Vagina (tissue), 2 donors: ENCODE measurements around the gene ADCY4. TPM values are rescaled to one million over a fixed set of nuclear protein-coding genes. Genes with fewer than 3 reads are reported as not detected.

ENCODE experiments used
- DNase-seq, 2 donors: peaks; one replicate each; pipeline ENCODE4 v3.0.0-alpha.2; 2017; ENCODE audit errors: extremely low spot score in 2 of 2
- H3K27ac ChIP-seq: fragments of 200-600 bp; sonication (generic); one replicate; pipeline ENCODE4 v1.5.1; 2019
- H3K27me3 ChIP-seq: fragments of 200-600 bp; sonication (generic); one replicate; pipeline ENCODE4 v1.5.1; 2019
- H3K36me3 ChIP-seq, 2 donors: fragments of 200-600 bp; sonication (generic); one replicate each; pipeline ENCODE4 v1.5.1; 2017 to 2019
- H3K4me1 ChIP-seq: fragments of 200-600 bp; sonication (generic); one replicate; pipeline ENCODE4 v1.5.1; 2019
- H3K4me3 ChIP-seq, 2 donors: fragments of 200-600 bp; sonication (generic); 1 replicate in 1 of 2; 2 replicates in 1 of 2; pipeline ENCODE4 v1.5.1; 2016 to 2019
- H3K9me3 ChIP-seq: fragments of 200-600 bp; sonication (generic); one replicate; pipeline ENCODE4 v1.5.1; 2019
- POLR2A ChIP-seq, 2 donors: fragments of 450-650 bp; IDR thresholded peaks; one replicate each; pipeline ENCODE4 v1.6.1; 2017; ENCODE audit warnings: antibody characterized with exemption in 2 of 2, mild to moderate bottlenecking in 2 of 2, moderate library complexity in 2 of 2
- POLR2AphosphoS5 ChIP-seq, 2 donors: sonication (generic); formaldehyde crosslinking; IDR thresholded peaks; one replicate each; pipeline ENCODE4 v1.9.0; 2017; ENCODE audit warnings: antibody characterized with exemption in 2 of 2, mild to moderate bottlenecking in 2 of 2, low read depth in 1 of 2; ENCODE audit not compliant: insufficient read depth in 1 of 2
- intact Hi-C: fragments of 100-400 bp; cut with DNase I; formaldehyde crosslinking; loops from one replicate; pipeline ENCODE4 v1.15.1; 2023
- total RNA-seq: library from RNA; depleted of rRNA; stranded (reverse); fragments of >200 nt; gene quantifications from one replicate; pipeline ENCODE4 v1.2.3, GENCODE V29; 2016
- TF ChIP-seq, protein P1 (sequence below), 3 experiments: fragments of 450-650 bp in 2 of 3; fragments of 200-600 bp in 1 of 3; sonication (generic) in 1 of 3; IDR thresholded peaks; one replicate each; pipeline ENCODE4 v1.5.1; 2017 to 2019; ENCODE audit warnings: antibody characterized with exemption in 3 of 3, mild to moderate bottlenecking in 2 of 3, moderate library complexity in 2 of 3

ADCY4 gene
- total RNA-seq, 1 donor from 2014 or later: 32.7 TPM

DNA sequence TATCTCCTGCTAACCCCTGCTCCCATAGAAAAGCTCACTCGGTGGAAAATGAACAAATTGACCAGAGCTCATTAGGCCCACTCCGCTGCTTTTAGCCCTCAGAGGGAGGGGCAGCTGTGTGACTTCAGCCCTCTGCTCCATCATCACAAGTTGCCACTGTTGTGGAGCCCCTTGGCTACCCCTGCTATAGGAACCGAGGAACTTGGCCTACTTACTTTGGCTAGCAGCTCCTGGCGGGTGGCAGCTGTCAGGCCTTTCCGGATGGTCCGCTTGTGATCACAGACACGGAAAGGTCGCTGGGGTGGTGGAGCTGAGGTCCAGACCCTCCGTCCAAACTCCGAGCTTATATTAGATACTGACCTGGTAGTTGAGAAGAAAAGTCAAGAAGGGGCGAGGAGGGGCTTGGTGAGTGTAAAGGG, 27.7 kb downstream of the ADCY4 start:
- H3K27ac ChIP-seq: no peak overlapping the region
- no peaks in the 10 kb centered on the region for H3K9me3 ChIP-seq
- H3K27me3 ChIP-seq: no peaks in the 10 kb centered on the region
- DNase-seq: no peak
- peaks cover 0 to 51% of the 10 kb centered on the region in 2 donors for H3K36me3 ChIP-seq
- peaks cover 44% of the 10 kb centered on the region for H3K4me1 ChIP-seq
- intact Hi-C loops: no loop called here
- TF ChIP-seq, protein P1, sequence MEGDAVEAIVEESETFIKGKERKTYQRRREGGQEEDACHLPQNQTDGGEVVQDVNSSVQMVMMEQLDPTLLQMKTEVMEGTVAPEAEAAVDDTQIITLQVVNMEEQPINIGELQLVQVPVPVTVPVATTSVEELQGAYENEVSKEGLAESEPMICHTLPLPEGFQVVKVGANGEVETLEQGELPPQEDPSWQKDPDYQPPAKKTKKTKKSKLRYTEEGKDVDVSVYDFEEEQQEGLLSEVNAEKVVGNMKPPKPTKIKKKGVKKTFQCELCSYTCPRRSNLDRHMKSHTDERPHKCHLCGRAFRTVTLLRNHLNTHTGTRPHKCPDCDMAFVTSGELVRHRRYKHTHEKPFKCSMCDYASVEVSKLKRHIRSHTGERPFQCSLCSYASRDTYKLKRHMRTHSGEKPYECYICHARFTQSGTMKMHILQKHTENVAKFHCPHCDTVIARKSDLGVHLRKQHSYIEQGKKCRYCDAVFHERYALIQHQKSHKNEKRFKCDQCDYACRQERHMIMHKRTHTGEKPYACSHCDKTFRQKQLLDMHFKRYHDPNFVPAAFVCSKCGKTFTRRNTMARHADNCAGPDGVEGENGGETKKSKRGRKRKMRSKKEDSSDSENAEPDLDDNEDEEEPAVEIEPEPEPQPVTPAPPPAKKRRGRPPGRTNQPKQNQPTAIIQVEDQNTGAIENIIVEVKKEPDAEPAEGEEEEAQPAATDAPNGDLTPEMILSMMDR (IDR thresholded peaks at IDR 0.05): no peak
- TF ChIP-seq POLR2AphosphoS5 (IDR thresholded peaks at IDR 0.05; ENCODE audit: insufficient read depth in 1 of 2, low read depth in 1 of 2) (no peak), POLR2A (IDR thresholded peaks at IDR 0.05) (no peak)
- H3K4me3 ChIP-seq: no peak overlapping the region

DNA sequence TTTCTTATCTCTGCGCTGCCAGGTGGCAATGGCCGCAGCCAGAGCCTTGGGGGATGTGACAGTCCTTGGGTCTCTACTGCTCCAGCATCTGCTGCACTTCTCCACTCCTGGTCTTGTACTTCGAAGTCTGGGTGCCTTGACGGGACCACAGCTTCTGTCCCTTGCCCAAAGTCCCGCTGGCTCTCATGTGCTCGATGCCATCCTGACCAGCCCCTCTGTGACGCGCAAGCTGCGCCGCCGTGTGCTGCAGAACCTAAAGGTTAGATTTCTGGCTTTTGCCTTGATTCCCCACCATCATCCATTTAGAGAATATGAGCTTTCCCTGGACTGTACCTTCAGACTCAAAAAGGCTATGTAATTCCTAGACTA, 30.9 kb downstream of the ADCY4 start:
- intact Hi-C loops: no loop called here
- Histone ChIP-seq H3K36me3 (peaks cover 0 to 62% of the 10 kb centered on the region in 2 donors), H3K4me1 (peaks cover 36% of the 10 kb centered on the region), H3K9me3 (no peaks in the 10 kb centered on the region), H3K27me3 (no peaks in the 10 kb centered on the region), H3K27ac (no peak overlapping the region), H3K4me3 (no peak overlapping the region)
- DNase-seq: no peak
- TF ChIP-seq POLR2AphosphoS5 (IDR thresholded peaks at IDR 0.05; ENCODE audit: insufficient read depth in 1 of 2, low read depth in 1 of 2): no peak
- no peak for TF ChIP-seq POLR2A (IDR thresholded peaks at IDR 0.05)

DNA sequence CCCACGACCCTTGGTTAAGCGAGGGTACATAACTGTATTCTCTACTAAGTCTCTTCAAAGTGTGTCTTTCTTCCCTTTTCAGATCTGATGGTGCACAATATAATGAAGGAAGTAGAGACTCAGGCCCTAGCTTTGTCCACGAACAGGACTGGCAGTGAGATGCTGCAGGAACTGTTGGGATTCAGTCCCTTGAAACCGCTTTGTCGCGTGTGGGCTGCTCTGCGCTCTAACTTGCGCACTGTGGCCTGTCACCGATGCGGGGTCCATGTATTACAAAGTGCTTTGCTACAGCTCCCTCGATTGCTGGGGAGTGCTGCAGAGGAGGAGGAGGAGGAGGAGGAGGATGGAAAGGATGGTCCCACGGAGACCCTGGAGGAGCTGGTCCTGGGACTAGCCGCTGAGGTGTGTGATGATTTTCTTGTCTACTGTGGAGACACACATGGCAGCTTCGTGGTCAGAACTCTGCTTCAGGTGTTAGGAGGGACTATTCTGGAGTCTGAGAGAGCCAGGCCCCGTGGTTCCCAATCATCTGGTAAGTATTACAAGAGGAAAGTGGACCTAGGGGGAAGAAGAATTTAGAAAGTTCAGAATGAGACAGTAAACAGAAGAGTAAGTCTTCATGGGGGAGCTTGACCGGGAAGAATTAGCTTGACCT, 34.4 kb downstream of the ADCY4 start:
- peaks cover 0 to 50% of the 10 kb centered on the region in 2 donors for H3K36me3 ChIP-seq
- peaks cover 47% of the 10 kb centered on the region for H3K4me1 ChIP-seq

DNA sequence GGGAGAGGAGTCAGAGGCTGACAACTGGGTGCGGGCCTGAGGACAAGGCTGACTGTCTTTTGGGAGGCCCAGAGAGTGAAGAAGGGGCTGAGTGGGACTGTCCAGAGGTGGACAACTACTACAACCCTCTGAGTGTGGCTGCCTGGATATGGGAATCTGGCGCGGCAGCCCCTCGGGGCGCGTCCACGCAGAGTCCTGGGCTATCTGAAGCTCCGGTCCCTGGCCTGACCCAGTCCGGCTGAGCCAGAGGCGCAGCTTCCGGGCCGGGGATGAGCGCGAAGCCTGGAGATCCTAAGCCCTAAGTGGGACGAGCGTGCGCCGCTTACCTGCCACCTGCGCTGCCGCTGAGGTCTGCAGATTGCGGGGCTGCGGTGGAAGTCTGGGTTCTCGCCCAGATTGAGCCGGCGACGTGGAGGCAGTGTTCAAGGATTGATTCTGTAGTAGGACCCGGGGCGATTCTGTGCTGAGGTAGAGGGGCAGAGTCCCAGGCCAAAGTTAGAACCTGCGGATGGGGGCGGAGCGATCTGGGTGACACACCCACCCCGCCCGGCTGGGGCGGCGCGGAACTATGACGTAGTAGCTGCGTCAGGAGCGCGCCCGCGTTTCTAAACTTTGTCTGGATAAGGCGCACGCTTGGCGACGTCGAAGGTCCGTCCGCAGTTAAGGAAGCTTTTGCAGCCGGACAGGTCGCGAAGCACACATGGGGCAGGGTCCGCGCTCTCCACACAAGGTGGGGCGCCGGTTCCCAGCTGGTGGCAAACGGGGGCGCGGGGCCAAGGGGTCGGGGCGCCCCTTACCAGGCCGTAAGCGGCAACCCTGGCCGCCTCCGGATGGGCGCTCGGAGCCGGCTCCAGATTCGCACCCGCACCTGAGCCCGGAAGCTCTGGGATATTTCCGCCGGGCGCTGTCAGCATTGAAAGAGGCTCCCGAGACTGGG, 35.3 kb downstream of the ADCY4 start, which contains the start of the genes DHRS1 and NOP9:
TSS of gene DHRS1 (minus strand) at position 526 of the 937 bp plus-strand sequence. CDS start 674 bp downstream, outside the sequence.
TSS of gene NOP9 (plus strand) at position 596 of the 937 bp plus-strand sequence. CDS start at position 701, 105 bp downstream.
- DNase-seq: no peak
- Histone ChIP-seq H3K36me3 (peaks cover 0 to 44% of the 10 kb centered on the region in 2 donors), H3K27ac (peak within 1 kb of the TSS; percentile 88), H3K4me3 (peak within 1 kb of the TSS; percentile 69 to 87), H3K4me1 (peaks cover 47% of the 10 kb centered on the region), H3K27me3 (no peaks in the 10 kb centered on the region), H3K9me3 (no peaks in the 10 kb centered on the region)
- TF ChIP-seq, protein P1 (IDR thresholded peaks at IDR 0.05): no peak
- TF ChIP-seq POLR2A (IDR thresholded peaks at IDR 0.05): peak in 1 of 2 donors; percentile 41
- peak; percentile 90 to 92 for TF ChIP-seq POLR2AphosphoS5 (IDR thresholded peaks at IDR 0.05; ENCODE audit: insufficient read depth in 1 of 2, low read depth in 1 of 2)
- intact Hi-C loops: no loop called here

More for the DNA sequence above, 34.4 kb downstream of the ADCY4 start:
- Histone ChIP-seq H3K27me3 (no peaks in the 10 kb centered on the region), H3K27ac (peak overlapping the region; percentile 88), H3K9me3 (no peaks in the 10 kb centered on the region), H3K4me3 (peak overlapping the region; percentile 69 to 87)
- TF ChIP-seq, protein P1 (IDR thresholded peaks at IDR 0.05): no peak
- no peak for TF ChIP-seq POLR2AphosphoS5 (IDR thresholded peaks at IDR 0.05; ENCODE audit: insufficient read depth in 1 of 2, low read depth in 1 of 2)
- TF ChIP-seq POLR2A (IDR thresholded peaks at IDR 0.05): no peak
- DNase-seq: no peak
- intact Hi-C loops: no loop called here

DNA sequence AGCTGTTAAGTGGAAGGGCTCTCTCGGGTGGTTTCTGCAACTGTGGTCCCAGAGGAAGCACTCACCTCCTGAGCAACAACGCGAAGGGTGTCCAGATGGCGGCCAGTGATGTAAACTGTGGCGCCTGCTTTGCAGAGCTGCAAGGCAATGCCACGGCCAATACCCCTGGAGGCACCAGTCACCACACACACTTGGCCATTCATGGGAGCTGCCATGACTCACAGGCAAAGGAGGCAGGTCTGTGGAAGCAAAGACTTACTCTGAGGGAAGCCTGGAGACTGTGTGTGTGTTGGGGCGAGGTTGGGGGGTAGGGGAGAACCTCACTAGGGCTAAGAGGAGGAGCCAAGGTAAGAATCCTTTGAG, 36.0 kb downstream of the ADCY4 start:
- intact Hi-C loops: no loop called here
- DNase-seq: no peak

More for the DNA sequence above, 36.0 kb downstream of the ADCY4 start:
- Histone ChIP-seq H3K4me1 (peaks cover 47% of the 10 kb centered on the region), H3K9me3 (no peaks in the 10 kb centered on the region), H3K27me3 (no peaks in the 10 kb centered on the region), H3K27ac (peak overlapping the region; percentile 88), H3K36me3 (peaks cover 0 to 38% of the 10 kb centered on the region in 2 donors), H3K4me3 (peak overlapping the region; percentile 69 to 87)
- TF ChIP-seq, protein P1 (IDR thresholded peaks at IDR 0.05): no peak
- TF ChIP-seq POLR2AphosphoS5 (IDR thresholded peaks at IDR 0.05; ENCODE audit: insufficient read depth in 1 of 2, low read depth in 1 of 2): no peak
- no peak for TF ChIP-seq POLR2A (IDR thresholded peaks at IDR 0.05)
